ENCODE results near the gene NHEJ1. TPM values are rescaled to one million over a fixed set of nuclear protein-coding genes. Genes with fewer than 3 reads are reported as not detected.

The NHEJ1 gene
- total and polyA plus RNA-seq, 4 donors, result 6.1 to 13.5 (median 9.9) TPM

GRCh38 chr2:219120082-219120481 lies 40.5 kb downstream of the NHEJ1 start:
- no peak for DNase-seq (ENCODE audit: low spot score)
- H3K4me1 ChIP-seq (ENCODE audit: control insufficient read depth in 4 of 4, insufficient read depth in 4 of 4, low read length in 3 of 4), result peaks cover 6 to 51% (median 44%) of the 10 kb centered on the region in 4 donors
- no peaks in the 10 kb centered on the region for H3K36me3 ChIP-seq (ENCODE audit: control insufficient read depth in 4 of 4, insufficient read depth in 3 of 4, low read depth in 1 of 4, low read length in 3 of 4)
- H3K27me3 ChIP-seq (ENCODE audit: control insufficient read depth in 4 of 4, insufficient read depth in 4 of 4, low read length in 3 of 4), result no peaks in the 10 kb centered on the region
- H3K9me3 ChIP-seq (ENCODE audit: control insufficient read depth in 4 of 4, low read length in 3 of 4), result no peaks in the 10 kb centered on the region
- no peak overlapping the region for H3K9ac ChIP-seq (ENCODE audit: low read depth in 1 of 2, low read length in 2 of 2)
- TF ChIP-seq GABPA (IDR thresholded peaks at IDR 0.05 in 1 of 2, conservative IDR thresholded peaks at IDR 0.05 in 1 of 2) (no peak), FOXA2 (IDR thresholded peaks at IDR 0.05) (no peak), SP1 (IDR thresholded peaks at IDR 0.05) (no peak), HNF4G (IDR thresholded peaks at IDR 0.05) (no peak), ZBTB33 (IDR thresholded peaks at IDR 0.05) (no peak), HNF4A (conservative IDR thresholded peaks at IDR 0.05) (no peak), MAX (IDR thresholded peaks at IDR 0.05) (no peak), NR2F2 (IDR thresholded peaks at IDR 0.05) (no peak), JUND (IDR thresholded peaks at IDR 0.05) (no peak), REST (IDR thresholded peaks at IDR 0.05) (no peak), TAF1 (conservative IDR thresholded peaks at IDR 0.05) (no peak), FOXA1 (IDR thresholded peaks at IDR 0.05) (no peak), YY1 (IDR thresholded peaks at IDR 0.05) (no peak)
- H3K4me3 ChIP-seq (ENCODE audit: low read depth in 1 of 3, low read length in 3 of 3), result no peak overlapping the region
- no peak overlapping the region for H3K27ac ChIP-seq (ENCODE audit: low read depth in 1 of 2, low read length in 2 of 2)

- no peak overlapping the region for H3K9ac ChIP-seq (ENCODE audit: low read depth in 1 of 2, low read length in 2 of 2)
- H3K4me3 ChIP-seq (ENCODE audit: low read depth in 1 of 3, low read length in 3 of 3), result no peak overlapping the region
- no peaks in the 10 kb centered on the region for H3K9me3 ChIP-seq (ENCODE audit: control insufficient read depth in 4 of 4, low read length in 3 of 4)
- peak; percentile 66 for TF ChIP-seq CTCF (IDR thresholded peaks at IDR 0.05; ENCODE audit: low read depth, low read length, missing input control)
- TF ChIP-seq GABPA (IDR thresholded peaks at IDR 0.05 in 1 of 2, conservative IDR thresholded peaks at IDR 0.05 in 1 of 2), result no peak
- no peak for TF ChIP-seq HNF4A (conservative IDR thresholded peaks at IDR 0.05)
- no peak for TF ChIP-seq RXRA (IDR thresholded peaks at IDR 0.05)
- TF ChIP-seq RAD21 (IDR thresholded peaks at IDR 0.05), result peak; percentile 93 to 94
- TF ChIP-seq YY1 (IDR thresholded peaks at IDR 0.05), result no peak
- TF ChIP-seq TAF1 (conservative IDR thresholded peaks at IDR 0.05), result no peak
- H3K27me3 ChIP-seq (ENCODE audit: control insufficient read depth in 4 of 4, insufficient read depth in 4 of 4, low read length in 3 of 4), result no peaks in the 10 kb centered on the region
- DNase-seq (ENCODE audit: low spot score), result peak; percentile 73
- peaks cover 5 to 46% (median 39%) of the 10 kb centered on the region in 4 donors for H3K4me1 ChIP-seq (ENCODE audit: control insufficient read depth in 4 of 4, insufficient read depth in 4 of 4, low read length in 3 of 4)
- WGBS, result 49% methylated on average over 7 of the region's 7 CpGs
- H3K36me3 ChIP-seq (ENCODE audit: control insufficient read depth in 4 of 4, insufficient read depth in 3 of 4, low read depth in 1 of 4, low read length in 3 of 4), result no peaks in the 10 kb centered on the region
- H3K27ac ChIP-seq (ENCODE audit: low read depth in 1 of 2, low read length in 2 of 2), result no peak overlapping the region
These were observed 41.1 kb downstream of the NHEJ1 start for GRCh38 chr2:219119422-219120043.
